Jurkat, Clone E6-1 (cell line): Measurements from ENCODE around the gene ZFP92.

ENCODE experiments used
- DNase-seq: peaks from one replicate; pipeline ENCODE4 v3.0.0-alpha.2; 2011; ENCODE audit warnings: low read depth, low spot score
- H3K4me3 ChIP-seq: 2 replicates; pipeline ENCODE4 v1.5.1; 2011; ENCODE audit warnings: mild to moderate bottlenecking, low read length, control low read depth, moderate library complexity

The ZFP92 gene

GRCh38 chrX:153421856-153422255 lies 10.6 kb downstream of the ZFP92 start:
- DNase-seq = no peak
- H3K4me3 ChIP-seq = no peak overlapping the region

GRCh38 chrX:153423652-153424051 lies 12.4 kb downstream of the ZFP92 start:
- DNase-seq = no peak
- no peak overlapping the region for H3K4me3 ChIP-seq

GRCh38 chrX:153426204-153426603 lies 14.9 kb downstream of the ZFP92 start:
- DNase-seq = no peak
- H3K4me3 ChIP-seq = no peak overlapping the region

GRCh38 chrX:153430796-153431195 lies 19.5 kb downstream of the ZFP92 start:
- no peak for DNase-seq
- no peak overlapping the region for H3K4me3 ChIP-seq

- H3K4me3 ChIP-seq = no peak overlapping the region
- no peak for DNase-seq
These were observed 21.9 kb downstream of the ZFP92 start for GRCh38 chrX:153433161-153433680.

GRCh38 chrX:153433781-153434285 lies 22.6 kb downstream of the ZFP92 start:
- DNase-seq = no peak
- no peak overlapping the region for H3K4me3 ChIP-seq

GRCh38 chrX:153434801-153435200 lies 23.5 kb downstream of the ZFP92 start:
- DNase-seq = no peak
- H3K4me3 ChIP-seq = no peak overlapping the region

- no peak overlapping the region for H3K4me3 ChIP-seq
- DNase-seq = no peak
These were observed 24.6 kb downstream of the ZFP92 start for GRCh38 chrX:153435845-153436244.

- no peak for DNase-seq
These were observed 27.3 kb downstream of the ZFP92 start for GRCh38 chrX:153438532-153438931.

GRCh38 chrX:153439977-153440376 lies 28.7 kb downstream of the ZFP92 start:
- no peak for DNase-seq
- no peak overlapping the region for H3K4me3 ChIP-seq

More at GRCh38 chrX:153438532-153438931, 27.3 kb downstream of the ZFP92 start:
- no peak overlapping the region for H3K4me3 ChIP-seq

GRCh38 chrX:153440556-153441135 lies 29.4 kb downstream of the ZFP92 start:
- H3K4me3 ChIP-seq = no peak overlapping the region
- DNase-seq = no peak

- DNase-seq = no peak
- no peak overlapping the region for H3K4me3 ChIP-seq
These were observed 30.0 kb downstream of the ZFP92 start for GRCh38 chrX:153441296-153441695.

- DNase-seq = no peak
- no peak overlapping the region for H3K4me3 ChIP-seq
These were observed 30.7 kb downstream of the ZFP92 start for GRCh38 chrX:153441981-153442380.

GRCh38 chrX:153442463-153442862 lies 31.2 kb downstream of the ZFP92 start:
- DNase-seq = no peak
- no peak overlapping the region for H3K4me3 ChIP-seq

- DNase-seq = no peak
- no peak overlapping the region for H3K4me3 ChIP-seq
These were observed 32.4 kb downstream of the ZFP92 start for GRCh38 chrX:153443476-153444332.

GRCh38 chrX:153444333-153445011 lies 33.2 kb downstream of the ZFP92 start:
- DNase-seq = no peak

GRCh38 chrX:153445106-153445855 lies 34.0 kb downstream of the ZFP92 start:
- no peak overlapping the region for H3K4me3 ChIP-seq
- no peak for DNase-seq

More at GRCh38 chrX:153444333-153445011, 33.2 kb downstream of the ZFP92 start:
- H3K4me3 ChIP-seq = no peak overlapping the region

- no peak for DNase-seq
- H3K4me3 ChIP-seq = no peak within 1 kb of the TSS
These were observed 34.8 kb downstream of the ZFP92 start, which contains the start of gene TREX2 for GRCh38 chrX:153445856-153446635. Gene TREX2, minus strand, starts transcription at chrX:153446056. Its CDS starts 626 bp downstream, at chrX:153445430.
